Adrenal gland (tissue), 5 donors: ENCODE data around the gene CRHR1.

Experiments
- CTCF ChIP-seq, 6 experiments: fragments of 450-650 bp in 4 of 6; fragments of 200-600 bp in 2 of 6; sonication (generic) in 1 of 6; IDR thresholded peaks; 1 replicate in 5 of 6; 2 replicates in 1 of 6; pipeline versions ENCODE4 v1.5.1 to v1.8.0; 2016 to 2021; ENCODE audit warnings: antibody characterized with exemption in 6 of 6, mild to moderate bottlenecking in 2 of 6, moderate library complexity in 1 of 6
- POLR2A ChIP-seq, 2 donors: fragments of 450-650 bp; IDR thresholded peaks; one replicate each; pipeline ENCODE4 v1.6.1; 2017; ENCODE audit warnings: antibody characterized with exemption in 2 of 2, mild to moderate bottlenecking in 2 of 2, moderate library complexity in 1 of 2
- donor health status: DM: no; HTN: no; CAD: no.

- TF ChIP-seq POLR2A (IDR thresholded peaks at IDR 0.05) (no peak), CTCF (IDR thresholded peaks at IDR 0.05) (no peak)
These were observed 50.6 kb downstream of the CRHR1 start for GRCh38 chr17:45834471-45835396.
